ENCODE measurements around the gene SHANK2. TPM values are rescaled to one million over a fixed set of nuclear protein-coding genes. Genes with fewer than 3 reads are reported as not detected.

Gene SHANK2
- total RNA-seq, 1 donor from 2014 or later = 2.6 TPM

GRCh38 chr11:71269603-71270511 lies 17.5 kb upstream of the SHANK2 start:
- Histone ChIP-seq H3K4me3 (ENCODE audit: low read length in 3 of 3) (no peak overlapping the region), H3K9ac (ENCODE audit: low read depth in 1 of 3, low read length in 3 of 3) (no peak overlapping the region), H3K4me1 (ENCODE audit: control insufficient read depth in 3 of 3, insufficient read depth in 3 of 3, low read length in 3 of 3) (no peaks in the 10 kb centered on the region), H3K27me3 (ENCODE audit: control insufficient read depth in 3 of 3, insufficient read depth in 3 of 3, low read length in 3 of 3) (peaks cover 4 to 35% (median 20%) of the 10 kb centered on the region in 3 donors), H3K27ac (ENCODE audit: low read depth, low read length) (no peak overlapping the region), H3K36me3 (ENCODE audit: control insufficient read depth in 3 of 3, insufficient read depth in 3 of 3, low read length in 3 of 3) (no peaks in the 10 kb centered on the region), H3K9me3 (ENCODE audit: control insufficient read depth in 3 of 3, low read length in 3 of 3) (peaks cover 0 to 8% (median 4%) of the 10 kb centered on the region in 3 donors)

- H3K27me3 ChIP-seq (ENCODE audit: control insufficient read depth in 3 of 3, insufficient read depth in 3 of 3, low read length in 3 of 3) = peaks cover 4 to 35% (median 24%) of the 10 kb centered on the region in 3 donors
- H3K9ac ChIP-seq (ENCODE audit: low read depth in 1 of 3, low read length in 3 of 3) = no peak overlapping the region
- H3K4me1 ChIP-seq (ENCODE audit: control insufficient read depth in 3 of 3, insufficient read depth in 3 of 3, low read length in 3 of 3) = no peaks in the 10 kb centered on the region
- no peaks in the 10 kb centered on the region for H3K36me3 ChIP-seq (ENCODE audit: control insufficient read depth in 3 of 3, insufficient read depth in 3 of 3, low read length in 3 of 3)
- no peak overlapping the region for H3K27ac ChIP-seq (ENCODE audit: low read depth, low read length)
- H3K4me3 ChIP-seq (ENCODE audit: low read length in 3 of 3) = no peak overlapping the region
- H3K9me3 ChIP-seq (ENCODE audit: control insufficient read depth in 3 of 3, low read length in 3 of 3) = peaks cover 0 to 5% (median 4%) of the 10 kb centered on the region in 3 donors
Observed at GRCh38 chr11:71268706-71269321, 16.4 kb upstream of the SHANK2 start.

GRCh38 chr11:71267807-71268421 lies 15.5 kb upstream of the SHANK2 start:
- Histone ChIP-seq H3K36me3 (ENCODE audit: control insufficient read depth in 3 of 3, insufficient read depth in 3 of 3, low read length in 3 of 3) (no peaks in the 10 kb centered on the region), H3K27me3 (ENCODE audit: control insufficient read depth in 3 of 3, insufficient read depth in 3 of 3, low read length in 3 of 3) (peaks cover 4 to 32% (median 24%) of the 10 kb centered on the region in 3 donors), H3K9me3 (ENCODE audit: control insufficient read depth in 3 of 3, low read length in 3 of 3) (no peaks in the 10 kb centered on the region), H3K4me1 (ENCODE audit: control insufficient read depth in 3 of 3, insufficient read depth in 3 of 3, low read length in 3 of 3) (no peaks in the 10 kb centered on the region), H3K9ac (ENCODE audit: low read depth in 1 of 3, low read length in 3 of 3) (no peak overlapping the region), H3K27ac (ENCODE audit: low read depth, low read length) (no peak overlapping the region), H3K4me3 (ENCODE audit: low read length in 3 of 3) (no peak overlapping the region)

GRCh38 chr11:71266114-71266833 lies 13.9 kb upstream of the SHANK2 start:
- H3K4me3 ChIP-seq (ENCODE audit: low read length in 3 of 3) = no peak overlapping the region
- no peaks in the 10 kb centered on the region for H3K36me3 ChIP-seq (ENCODE audit: control insufficient read depth in 3 of 3, insufficient read depth in 3 of 3, low read length in 3 of 3)
- H3K4me1 ChIP-seq (ENCODE audit: control insufficient read depth in 3 of 3, insufficient read depth in 3 of 3, low read length in 3 of 3) = no peaks in the 10 kb centered on the region
- no peak overlapping the region for H3K9ac ChIP-seq (ENCODE audit: low read depth in 1 of 3, low read length in 3 of 3)
- no peaks in the 10 kb centered on the region for H3K9me3 ChIP-seq (ENCODE audit: control insufficient read depth in 3 of 3, low read length in 3 of 3)
- peaks cover 4 to 32% (median 24%) of the 10 kb centered on the region in 3 donors for H3K27me3 ChIP-seq (ENCODE audit: control insufficient read depth in 3 of 3, insufficient read depth in 3 of 3, low read length in 3 of 3)
- no peak overlapping the region for H3K27ac ChIP-seq (ENCODE audit: low read depth, low read length)

- H3K4me3 ChIP-seq (ENCODE audit: low read length in 3 of 3) = no peak overlapping the region
- no peaks in the 10 kb centered on the region for H3K9me3 ChIP-seq (ENCODE audit: control insufficient read depth in 3 of 3, low read length in 3 of 3)
- no peaks in the 10 kb centered on the region for H3K36me3 ChIP-seq (ENCODE audit: control insufficient read depth in 3 of 3, insufficient read depth in 3 of 3, low read length in 3 of 3)
- no peaks in the 10 kb centered on the region for H3K4me1 ChIP-seq (ENCODE audit: control insufficient read depth in 3 of 3, insufficient read depth in 3 of 3, low read length in 3 of 3)
- H3K9ac ChIP-seq (ENCODE audit: low read depth in 1 of 3, low read length in 3 of 3) = no peak overlapping the region
- H3K27ac ChIP-seq (ENCODE audit: low read depth, low read length) = no peak overlapping the region
- peaks cover 4 to 32% (median 24%) of the 10 kb centered on the region in 3 donors for H3K27me3 ChIP-seq (ENCODE audit: control insufficient read depth in 3 of 3, insufficient read depth in 3 of 3, low read length in 3 of 3)
Observed at GRCh38 chr11:71265559-71266092, 13.2 kb upstream of the SHANK2 start.

GRCh38 chr11:71263386-71263785 lies 11.0 kb upstream of the SHANK2 start:
- H3K27ac ChIP-seq (ENCODE audit: low read depth, low read length) = no peak overlapping the region
- H3K36me3 ChIP-seq (ENCODE audit: control insufficient read depth in 3 of 3, insufficient read depth in 3 of 3, low read length in 3 of 3) = no peaks in the 10 kb centered on the region
- H3K9ac ChIP-seq (ENCODE audit: low read depth in 1 of 3, low read length in 3 of 3) = no peak overlapping the region
- H3K27me3 ChIP-seq (ENCODE audit: control insufficient read depth in 3 of 3, insufficient read depth in 3 of 3, low read length in 3 of 3) = peaks cover 4 to 24% (median 20%) of the 10 kb centered on the region in 3 donors
- H3K9me3 ChIP-seq (ENCODE audit: control insufficient read depth in 3 of 3, low read length in 3 of 3) = no peaks in the 10 kb centered on the region
- H3K4me3 ChIP-seq (ENCODE audit: low read length in 3 of 3) = no peak overlapping the region
- no peaks in the 10 kb centered on the region for H3K4me1 ChIP-seq (ENCODE audit: control insufficient read depth in 3 of 3, insufficient read depth in 3 of 3, low read length in 3 of 3)

- Histone ChIP-seq H3K9me3 (ENCODE audit: control insufficient read depth in 3 of 3, low read length in 3 of 3) (no peaks in the 10 kb centered on the region), H3K9ac (ENCODE audit: low read depth in 1 of 3, low read length in 3 of 3) (no peak overlapping the region), H3K36me3 (ENCODE audit: control insufficient read depth in 3 of 3, insufficient read depth in 3 of 3, low read length in 3 of 3) (no peaks in the 10 kb centered on the region), H3K27ac (ENCODE audit: low read depth, low read length) (no peak overlapping the region), H3K4me3 (ENCODE audit: low read length in 3 of 3) (no peak overlapping the region), H3K27me3 (ENCODE audit: control insufficient read depth in 3 of 3, insufficient read depth in 3 of 3, low read length in 3 of 3) (peaks cover 41 to 47% (median 45%) of the 10 kb centered on the region in 3 donors), H3K4me1 (ENCODE audit: control insufficient read depth in 3 of 3, insufficient read depth in 3 of 3, low read length in 3 of 3) (peaks cover 0 to 5% (median 4%) of the 10 kb centered on the region in 3 donors)
Observed at GRCh38 chr11:71255800-71256479, 3.6 kb upstream of the SHANK2 start.

GRCh38 chr11:71255323-71255722 lies 2.9 kb upstream of the SHANK2 start:
- H3K9ac ChIP-seq (ENCODE audit: low read depth in 1 of 3, low read length in 3 of 3) = no peak overlapping the region
- H3K4me1 ChIP-seq (ENCODE audit: control insufficient read depth in 3 of 3, insufficient read depth in 3 of 3, low read length in 3 of 3) = peaks cover 0 to 5% (median 4%) of the 10 kb centered on the region in 3 donors
- H3K27ac ChIP-seq (ENCODE audit: low read depth, low read length) = no peak overlapping the region
- H3K9me3 ChIP-seq (ENCODE audit: control insufficient read depth in 3 of 3, low read length in 3 of 3) = no peaks in the 10 kb centered on the region
- H3K4me3 ChIP-seq (ENCODE audit: low read length in 3 of 3) = no peak overlapping the region
- H3K27me3 ChIP-seq (ENCODE audit: control insufficient read depth in 3 of 3, insufficient read depth in 3 of 3, low read length in 3 of 3) = peaks cover 48 to 53% (median 51%) of the 10 kb centered on the region in 3 donors
- H3K36me3 ChIP-seq (ENCODE audit: control insufficient read depth in 3 of 3, insufficient read depth in 3 of 3, low read length in 3 of 3) = no peaks in the 10 kb centered on the region

- no peaks in the 10 kb centered on the region for H3K36me3 ChIP-seq (ENCODE audit: control insufficient read depth in 3 of 3, insufficient read depth in 3 of 3, low read length in 3 of 3)
- no peak overlapping the region for H3K27ac ChIP-seq (ENCODE audit: low read depth, low read length)
Observed at GRCh38 chr11:71253794-71254193, 1.4 kb upstream of the SHANK2 start.

More at GRCh38 chr11:71253794-71254193, 1.4 kb upstream of the SHANK2 start:
- H3K9me3 ChIP-seq (ENCODE audit: control insufficient read depth in 3 of 3, low read length in 3 of 3) = no peaks in the 10 kb centered on the region
- peaks cover 0 to 5% (median 4%) of the 10 kb centered on the region in 3 donors for H3K4me1 ChIP-seq (ENCODE audit: control insufficient read depth in 3 of 3, insufficient read depth in 3 of 3, low read length in 3 of 3)
- no peak overlapping the region for H3K9ac ChIP-seq (ENCODE audit: low read depth in 1 of 3, low read length in 3 of 3)
- H3K4me3 ChIP-seq (ENCODE audit: low read length in 3 of 3) = no peak overlapping the region
- H3K27me3 ChIP-seq (ENCODE audit: control insufficient read depth in 3 of 3, insufficient read depth in 3 of 3, low read length in 3 of 3) = peaks cover 62 to 68% (median 67%) of the 10 kb centered on the region in 3 donors

Data from skeletal muscle tissue (tissue), 4 donors.